ENCODE measurements around the gene HEBP2.
A peak's percentile ranks its signal among the peaks of the same experiment; 100 is the strongest.
"Not testable (repeated sequence)": the region's sequence is repeated elsewhere in the genome, so short reads cannot be mapped to it uniquely, and the experiment has no call there.

Gene HEBP2, protein sequence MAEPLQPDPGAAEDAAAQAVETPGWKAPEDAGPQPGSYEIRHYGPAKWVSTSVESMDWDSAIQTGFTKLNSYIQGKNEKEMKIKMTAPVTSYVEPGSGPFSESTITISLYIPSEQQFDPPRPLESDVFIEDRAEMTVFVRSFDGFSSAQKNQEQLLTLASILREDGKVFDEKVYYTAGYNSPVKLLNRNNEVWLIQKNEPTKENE

DNA sequence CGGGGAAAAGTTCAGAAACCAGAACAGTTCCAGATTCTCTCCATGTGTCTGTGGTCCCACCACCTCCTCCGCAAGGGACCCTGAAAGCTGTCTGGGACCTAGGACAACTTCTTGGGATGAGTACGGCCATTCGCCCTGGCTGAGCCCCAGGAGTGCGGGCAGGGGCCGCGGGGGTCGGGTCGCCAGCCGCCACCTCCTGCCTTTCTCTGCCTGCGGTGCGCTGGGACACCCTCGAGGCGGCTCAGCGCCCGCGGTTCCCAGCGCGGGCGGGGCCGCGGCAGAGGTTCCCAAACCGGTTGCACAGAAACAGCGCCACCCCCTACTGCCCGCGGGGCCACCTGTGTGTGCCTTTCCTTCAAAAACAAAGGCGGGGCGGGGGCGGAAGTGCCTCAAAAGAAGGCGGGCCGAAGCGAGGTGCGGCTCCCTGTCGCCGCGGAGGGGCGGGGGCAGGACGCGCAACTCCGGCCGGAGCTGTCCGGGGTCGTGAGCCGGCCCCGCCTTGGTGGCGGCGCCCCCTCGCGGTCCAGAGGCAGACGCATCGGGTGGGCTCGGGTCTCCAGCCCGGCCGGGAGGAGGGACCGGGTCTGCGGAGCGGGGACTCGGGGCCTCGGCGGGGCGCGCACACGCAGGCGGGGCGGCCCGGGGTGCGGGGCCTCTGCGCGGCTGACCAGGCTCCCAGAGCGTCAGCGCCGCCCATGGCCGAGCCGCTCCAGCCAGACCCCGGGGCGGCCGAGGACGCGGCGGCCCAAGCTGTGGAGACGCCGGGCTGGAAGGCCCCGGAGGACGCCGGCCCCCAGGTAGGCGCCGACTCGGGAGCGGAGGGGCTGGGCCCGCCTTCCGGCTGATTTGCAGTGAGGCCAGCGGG, at the start of gene HEBP2:
TSS of gene HEBP2 (plus strand) at position 423 of the 865 bp plus-strand sequence. CDS start at position 696, 273 bp downstream.
- DNase-seq (ENCODE audit: low spot score), result peak; percentile 78

DNA sequence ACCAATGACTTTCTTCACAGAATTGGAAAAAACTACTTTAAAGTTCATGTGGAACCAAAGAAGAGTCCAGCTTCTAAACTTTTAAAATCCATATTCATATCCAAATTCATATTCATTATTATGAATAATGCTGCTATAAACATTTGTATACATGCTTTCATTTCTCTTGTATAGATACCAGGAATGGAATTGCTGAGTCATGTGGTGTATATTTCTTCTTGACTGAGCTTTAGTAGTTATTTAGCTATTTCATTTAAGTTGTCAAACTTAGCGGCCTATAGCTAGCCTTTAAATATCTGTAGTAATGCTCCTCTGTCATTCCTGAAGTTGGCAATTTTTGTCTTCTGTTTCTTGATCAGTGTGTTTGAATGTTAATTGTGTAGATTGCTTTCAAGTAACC, 46.1 kb upstream of the HEBP2 start:
- no peak for DNase-seq (ENCODE audit: low spot score)

DNA sequence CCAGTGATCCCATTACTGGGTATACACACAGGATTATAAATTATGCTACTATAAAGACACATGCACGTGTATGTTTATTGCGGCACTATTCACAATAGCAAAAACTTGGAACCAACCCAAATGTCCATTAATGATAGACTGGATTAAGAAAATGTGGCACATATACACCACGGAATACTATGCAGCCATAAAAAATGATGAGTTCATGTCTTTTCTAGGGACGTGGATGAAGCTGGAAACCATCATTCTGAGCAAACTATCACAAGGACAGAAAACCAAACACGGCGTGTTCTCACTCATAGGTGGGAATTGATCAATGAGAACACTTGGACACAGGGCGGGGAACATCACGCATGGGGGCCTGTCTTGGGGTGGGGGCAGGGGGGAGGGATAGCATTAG, 35.3 kb upstream of the HEBP2 start:
- not testable (repeated sequence) for DNase-seq (ENCODE audit: low spot score)

DNA sequence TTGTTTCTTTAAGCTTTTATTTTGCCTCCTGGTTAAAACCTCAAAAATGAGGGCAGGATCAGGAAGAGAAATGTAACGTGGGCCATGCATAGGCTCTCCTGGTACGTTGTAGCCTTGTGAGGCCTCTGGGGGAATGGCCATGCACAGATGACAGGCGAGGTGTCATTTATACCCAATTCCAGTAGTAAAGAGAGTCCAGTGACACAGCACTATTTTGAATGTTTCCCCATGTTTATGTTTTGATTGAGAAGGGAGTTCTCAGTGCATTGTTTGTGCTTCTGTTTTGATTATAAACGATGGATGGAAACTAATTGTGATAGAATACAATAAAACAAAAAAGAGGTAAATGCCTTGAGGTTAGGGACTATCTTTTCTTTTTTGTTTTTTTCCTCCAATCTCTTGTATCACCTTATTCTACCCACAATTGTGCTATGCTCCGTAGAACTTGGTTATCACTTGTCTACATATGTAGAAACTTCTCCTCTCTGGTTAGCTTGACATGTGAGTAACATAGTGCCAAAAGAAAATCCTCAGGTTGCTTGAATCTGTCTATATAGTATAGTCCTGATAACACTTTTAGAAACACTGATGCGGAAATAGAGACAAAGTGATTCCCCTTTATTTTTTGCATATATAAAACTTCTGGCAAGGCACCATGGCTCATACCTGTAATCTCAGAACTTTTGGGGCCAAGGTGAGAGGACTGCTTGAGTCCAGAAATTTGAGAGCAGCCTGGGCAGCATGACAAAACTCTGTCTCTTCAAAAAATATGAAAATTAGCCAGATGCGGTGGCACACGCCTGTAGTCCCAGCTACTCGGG, 33.2 kb upstream of the HEBP2 start:
- no peak for DNase-seq (ENCODE audit: low spot score)

DNA sequence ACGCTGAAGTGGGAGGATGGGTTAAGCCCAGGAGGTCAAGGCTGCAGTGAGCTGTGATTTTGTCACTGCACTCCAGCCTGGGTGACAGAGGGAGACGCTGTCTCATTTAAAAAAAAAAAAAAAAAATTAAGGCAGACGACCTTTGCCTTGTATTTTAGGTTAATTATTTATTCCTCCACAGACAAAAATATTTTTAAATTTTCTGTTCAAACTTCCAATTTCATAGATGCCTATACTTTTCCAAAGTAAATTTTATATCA, 32.6 kb upstream of the HEBP2 start:
- DNase-seq (ENCODE audit: low spot score), result no peak

DNA sequence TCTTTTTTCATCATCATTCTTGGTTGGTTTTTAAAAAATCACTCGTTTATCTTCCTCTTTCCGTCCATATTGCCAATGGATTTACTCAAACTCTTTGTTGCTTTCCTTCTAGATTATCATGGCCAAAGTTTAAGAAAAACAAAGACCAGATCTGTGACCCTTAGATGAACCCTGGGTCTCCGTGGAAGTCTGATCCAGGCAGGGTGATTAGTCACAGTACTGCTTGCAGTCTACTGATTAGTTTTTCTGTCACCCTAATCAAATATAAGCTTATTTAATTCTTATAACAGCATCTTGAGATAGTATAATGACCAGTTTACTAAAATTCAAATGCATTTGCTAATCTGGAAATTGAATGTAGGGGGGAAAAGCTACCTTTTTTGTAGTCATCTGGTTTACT, 32.3 kb upstream of the HEBP2 start:
- no peak for DNase-seq (ENCODE audit: low spot score)

DNA sequence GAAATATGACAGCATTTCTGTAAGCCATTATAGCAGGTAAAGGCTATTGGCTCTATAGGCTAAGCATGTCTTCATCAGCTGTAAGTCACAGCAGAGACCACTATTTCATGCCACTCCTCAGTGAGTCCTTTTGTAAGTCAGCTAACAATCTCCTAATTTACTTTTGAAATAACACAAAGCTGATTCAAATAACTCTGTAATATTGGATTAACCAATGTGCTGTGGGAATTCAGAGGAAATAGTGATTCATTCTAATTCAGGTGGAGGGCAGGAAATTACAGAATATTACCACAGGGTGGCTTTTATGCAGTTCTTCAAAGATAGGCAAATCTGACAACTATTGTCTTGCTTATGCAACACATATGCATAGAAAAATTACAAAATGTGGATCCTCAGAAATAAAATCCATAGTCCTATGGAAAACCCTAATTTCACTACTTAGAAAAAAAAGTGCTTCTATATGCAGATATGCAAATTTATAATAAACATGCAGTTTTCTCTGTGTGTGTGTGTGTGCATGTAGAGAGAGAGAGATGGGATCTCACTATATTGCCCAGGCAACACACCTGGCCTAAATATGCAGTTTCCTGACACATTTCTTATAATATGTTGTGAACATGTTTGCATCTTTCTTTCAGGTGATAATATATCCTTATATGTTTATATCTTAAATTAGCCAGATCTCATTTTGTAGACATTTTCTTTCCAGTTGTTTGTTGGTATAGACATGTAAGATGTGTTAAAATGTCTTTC, 31.1 kb upstream of the HEBP2 start:
- no peak for DNase-seq (ENCODE audit: low spot score)

DNA sequence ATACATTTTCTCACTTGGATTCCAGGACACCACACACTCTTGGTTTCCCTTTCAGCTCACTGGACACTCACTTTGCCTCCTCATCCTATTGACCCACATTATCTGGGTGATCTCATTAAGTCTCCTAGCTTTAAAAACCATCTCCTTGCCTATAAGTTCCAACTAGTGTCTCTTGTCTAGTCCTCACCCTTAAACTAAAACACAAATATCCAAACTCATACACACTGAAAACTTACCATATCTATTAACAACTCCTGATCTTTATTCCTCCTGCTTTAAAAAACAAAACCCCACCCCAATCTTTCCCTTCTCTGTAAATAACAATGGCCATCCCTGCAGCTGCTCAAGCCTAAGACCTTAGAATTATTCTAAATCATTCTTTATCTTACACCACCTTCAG, 29.8 kb upstream of the HEBP2 start:
- DNase-seq (ENCODE audit: low spot score), result no peak

DNA sequence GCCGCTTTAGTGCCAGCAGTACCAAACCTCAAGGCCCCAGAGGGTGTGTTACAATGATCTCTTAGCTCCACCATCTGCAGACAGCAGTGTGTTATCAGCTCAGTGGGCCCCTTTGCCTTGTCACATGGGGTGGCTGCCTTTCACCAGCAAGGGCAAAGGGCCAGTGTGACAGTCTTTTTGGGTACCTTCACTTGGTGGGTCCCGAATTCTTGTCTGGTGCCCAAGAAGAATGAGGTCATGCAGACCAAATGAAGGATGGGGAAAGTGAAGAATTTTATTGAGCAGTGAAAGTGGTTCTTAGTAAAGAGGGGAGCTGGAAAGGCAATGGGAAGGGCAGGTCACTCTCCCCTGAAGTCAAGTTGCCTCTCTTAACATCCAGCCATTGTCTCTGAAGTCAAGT, 29.2 kb upstream of the HEBP2 start:
- DNase-seq (ENCODE audit: low spot score), result no peak

DNA sequence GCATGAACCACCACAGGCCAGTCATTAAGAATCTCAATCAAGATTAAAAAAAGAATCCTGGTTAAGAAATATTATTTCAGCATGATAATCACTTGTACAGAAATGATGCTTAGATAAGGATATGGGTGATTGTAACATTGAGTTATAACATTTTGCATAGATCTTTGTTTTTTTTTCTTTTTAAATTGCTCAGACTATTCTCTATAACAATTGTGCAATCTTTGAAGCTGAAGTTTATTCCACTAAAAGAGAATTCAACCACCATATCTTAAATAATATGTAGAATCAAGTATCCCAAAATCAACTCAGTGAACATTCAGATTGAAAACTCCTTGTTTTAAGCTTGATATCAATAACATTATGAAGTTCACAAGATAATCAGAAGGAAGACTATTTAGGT, 27.0 kb upstream of the HEBP2 start:
- DNase-seq (ENCODE audit: low spot score), result no peak

DNA sequence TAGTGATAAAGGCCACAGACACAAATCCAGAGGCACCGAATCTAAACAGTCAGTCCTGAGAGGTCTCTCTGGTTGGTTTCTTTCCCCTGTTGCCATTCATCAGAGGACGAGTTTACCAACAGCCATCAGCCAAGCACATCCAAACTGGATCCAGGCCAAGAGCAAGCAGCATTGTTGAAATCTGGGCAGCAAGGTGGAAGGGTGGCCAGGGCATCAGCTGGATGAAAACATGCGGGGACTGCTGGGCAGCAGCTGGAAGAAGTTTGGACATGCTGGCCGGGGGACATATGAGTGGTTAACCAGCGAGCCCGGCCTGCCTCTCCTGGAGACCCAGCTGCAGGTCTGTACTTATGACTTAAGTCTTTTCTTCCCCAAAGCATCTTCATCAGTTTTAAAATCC, 26.2 kb upstream of the HEBP2 start, which contains the start of gene SMIM28:
TSS of gene SMIM28 (plus strand) at position 62 of the 400 bp plus-strand sequence. CDS start at position 230, 168 bp downstream.
- DNase-seq (ENCODE audit: low spot score), result no peak

DNA sequence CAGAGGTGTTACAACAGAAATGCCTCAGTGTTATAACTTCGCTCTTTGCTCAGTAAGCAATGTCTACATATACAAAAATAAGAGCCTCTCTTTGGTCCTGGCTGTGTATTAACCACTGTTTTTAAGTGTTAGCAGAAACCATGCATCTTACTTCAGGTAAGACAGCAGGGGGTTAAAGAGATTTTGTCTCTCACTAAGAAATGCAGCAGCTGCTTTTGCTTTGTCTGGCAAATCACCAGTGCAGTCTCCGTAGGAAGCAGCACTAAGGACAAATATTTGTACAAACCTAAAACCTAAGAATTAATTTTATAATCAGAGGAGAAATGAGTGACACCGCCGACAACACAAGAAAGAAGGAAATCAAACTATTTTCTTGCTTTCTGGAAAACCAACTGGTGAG, 25.6 kb upstream of the HEBP2 start:
- no peak for DNase-seq (ENCODE audit: low spot score)

DNA sequence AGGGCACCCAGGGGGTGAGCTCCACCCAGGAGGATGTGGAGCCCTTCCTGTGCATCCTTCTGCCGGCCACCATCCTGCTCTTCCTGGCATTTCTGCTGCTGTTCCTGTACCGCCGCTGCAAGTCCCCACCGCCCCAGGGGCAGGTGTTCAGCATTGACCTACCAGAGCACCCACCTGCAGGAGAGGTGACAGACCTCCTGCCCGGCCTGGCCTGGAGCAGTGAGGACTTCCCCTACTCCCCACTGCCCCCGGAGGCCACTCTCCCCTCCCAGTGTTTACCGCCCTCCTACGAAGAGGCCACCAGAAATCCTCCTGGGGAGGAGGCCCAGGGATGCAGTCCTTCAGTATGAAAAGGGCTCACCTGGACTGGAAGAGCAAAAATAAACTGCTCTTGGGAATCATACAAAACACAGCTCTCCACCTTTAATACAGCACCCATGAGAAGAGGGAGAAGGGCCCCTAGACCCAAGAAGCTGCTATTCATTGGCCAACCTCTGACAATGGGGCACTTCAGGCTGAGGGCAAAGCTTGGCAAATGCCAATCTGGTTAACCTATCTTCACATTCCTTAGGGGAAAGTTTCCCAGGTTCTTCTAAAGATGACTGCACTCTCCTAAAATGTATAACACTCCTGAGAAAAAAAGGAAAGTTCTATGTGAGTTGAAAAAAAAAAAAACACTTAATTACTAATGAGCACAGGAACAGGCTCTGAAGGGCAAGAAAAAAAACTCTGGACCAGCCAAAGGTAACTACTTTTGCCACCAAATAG, 21.3 kb upstream of the HEBP2 start:
- no peak for DNase-seq (ENCODE audit: low spot score)

DNA sequence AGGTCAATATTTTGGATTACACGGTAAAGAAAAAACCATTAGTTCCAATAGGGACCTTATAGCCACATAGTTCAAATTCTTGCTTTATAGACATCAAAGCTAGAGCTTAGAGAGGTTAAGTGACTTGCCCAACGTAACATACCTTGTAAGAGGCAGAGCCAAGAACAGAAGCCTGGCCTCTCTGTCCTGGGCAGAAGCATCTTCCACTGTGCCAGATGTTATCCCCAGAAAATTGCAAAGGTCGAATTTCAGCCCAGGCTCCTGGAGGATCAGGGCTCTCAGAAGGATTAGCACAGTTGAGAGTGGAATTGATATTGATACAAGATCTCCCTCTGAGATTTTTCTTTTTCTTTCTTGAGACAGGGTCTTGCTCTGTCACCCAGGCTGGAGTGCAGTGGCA, 20.2 kb upstream of the HEBP2 start:
- DNase-seq (ENCODE audit: low spot score), result no peak

DNA sequence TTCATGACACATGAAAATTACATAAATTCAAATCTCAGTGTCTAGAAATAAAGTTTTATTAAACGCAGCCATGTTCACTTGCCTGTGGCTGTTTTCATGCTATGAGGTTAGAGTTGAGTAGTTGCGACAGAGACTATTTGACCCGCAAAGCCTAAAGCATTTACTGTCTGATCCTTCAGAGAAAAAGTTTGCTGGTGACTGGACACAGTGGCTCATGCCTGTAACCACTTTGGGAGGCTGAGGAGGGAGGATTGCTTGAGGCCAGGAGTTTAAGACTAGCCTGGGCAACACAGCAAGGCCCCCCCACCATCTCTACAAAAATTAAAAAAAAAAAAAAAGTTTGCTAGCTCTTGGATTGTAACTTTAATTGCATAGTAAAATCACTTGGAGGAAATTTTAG, 17.1 kb upstream of the HEBP2 start:
- DNase-seq (ENCODE audit: low spot score), result no peak

DNA sequence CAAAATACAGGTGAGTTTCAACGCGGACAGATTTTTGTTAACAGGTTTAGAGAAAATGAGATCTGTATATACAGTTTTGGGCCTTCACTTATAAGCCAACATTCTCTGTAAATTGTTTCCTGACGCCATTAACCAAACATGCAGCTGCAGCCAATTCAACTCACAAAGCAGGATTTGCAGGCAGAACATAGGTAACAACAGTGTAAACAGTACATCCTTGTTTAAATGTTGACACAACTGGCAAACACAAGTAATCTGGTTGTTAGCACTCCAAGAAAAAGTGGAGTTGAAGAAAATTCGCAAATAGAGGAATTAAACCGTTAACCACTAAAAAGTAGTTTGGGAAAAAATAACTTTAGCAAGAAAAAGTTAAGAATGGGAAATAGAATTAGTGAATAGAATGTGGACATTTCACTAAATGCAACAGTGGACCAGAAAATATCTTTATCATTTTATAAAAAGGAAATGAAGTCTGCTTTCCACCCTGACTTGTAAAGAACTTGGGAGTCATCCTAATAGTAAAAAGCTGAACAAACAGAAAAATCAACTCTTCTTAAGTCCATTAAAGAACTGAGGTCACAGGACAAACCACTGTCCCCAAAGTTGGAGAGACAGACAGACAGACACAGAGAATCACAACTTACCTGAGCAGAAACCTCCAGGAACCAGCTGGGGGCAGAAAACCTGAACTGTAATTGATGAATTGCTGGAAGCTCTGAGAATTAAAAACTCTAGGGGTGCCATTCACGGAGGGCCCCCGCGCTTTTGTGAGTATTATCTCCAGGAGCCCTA, 16.2 kb upstream of the HEBP2 start:
- no peak for DNase-seq (ENCODE audit: low spot score)

DNA sequence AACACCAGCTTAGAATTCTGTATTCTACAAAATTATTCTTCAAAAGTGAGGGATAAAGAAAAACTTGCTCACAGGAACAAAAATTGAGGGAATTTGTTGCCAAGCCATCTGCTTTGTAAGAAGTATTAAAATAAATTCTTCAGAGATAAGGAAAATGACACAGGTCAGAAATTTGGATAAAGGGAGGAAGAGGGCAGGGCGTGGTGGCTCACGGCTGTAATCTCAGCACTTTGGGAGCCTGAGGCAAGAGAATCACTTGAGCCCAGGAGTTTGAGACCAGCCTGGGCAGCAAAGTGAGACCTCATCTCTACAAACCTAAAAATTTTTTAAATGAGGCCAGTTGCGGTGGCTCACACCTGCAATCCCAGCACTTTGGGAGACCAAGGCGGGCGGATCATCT, 14.5 kb upstream of the HEBP2 start:
- DNase-seq (ENCODE audit: low spot score), result no peak

DNA sequence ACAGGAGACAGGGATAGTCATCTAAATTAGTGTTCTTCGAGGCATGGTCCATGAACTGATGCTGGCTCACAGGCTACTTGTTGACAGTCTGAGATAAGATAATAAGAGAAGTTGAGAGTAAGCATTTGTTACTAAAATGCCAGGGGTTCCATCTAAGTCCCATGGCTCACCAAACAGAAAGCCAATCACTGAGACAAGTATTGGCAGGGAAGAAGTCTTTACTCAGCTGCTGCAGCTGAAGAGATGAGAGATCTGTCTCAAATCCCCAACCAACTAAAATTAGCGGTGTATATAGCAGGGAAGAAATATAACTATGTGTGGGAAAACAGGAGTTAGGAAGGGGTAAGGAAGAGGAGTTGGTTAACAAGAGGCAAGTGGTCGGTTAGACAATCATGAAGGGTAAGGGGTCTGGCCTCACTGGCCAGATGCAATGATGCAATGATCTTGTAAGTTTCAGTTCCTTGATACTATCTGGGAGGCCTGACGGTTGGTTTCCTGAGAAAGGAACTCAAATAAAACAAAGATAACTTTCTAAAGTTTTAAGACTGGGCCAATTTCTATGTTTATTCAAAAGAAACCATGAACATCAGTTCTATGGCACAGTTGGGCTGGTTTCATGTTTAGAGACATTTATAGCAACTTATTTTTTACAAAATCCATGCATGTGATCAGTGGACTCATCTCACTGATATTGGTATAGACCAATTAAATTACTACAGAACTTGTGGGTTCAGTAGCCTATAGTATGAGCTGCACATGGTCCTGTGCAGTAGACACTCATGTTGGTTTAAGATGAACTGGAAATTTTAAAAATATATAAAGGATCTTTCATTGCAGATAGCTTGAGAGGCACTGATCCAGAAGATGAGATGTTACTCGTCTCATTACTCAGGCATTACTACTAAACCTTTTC, 9.9 kb upstream of the HEBP2 start:
- DNase-seq (ENCODE audit: low spot score), result no peak

DNA sequence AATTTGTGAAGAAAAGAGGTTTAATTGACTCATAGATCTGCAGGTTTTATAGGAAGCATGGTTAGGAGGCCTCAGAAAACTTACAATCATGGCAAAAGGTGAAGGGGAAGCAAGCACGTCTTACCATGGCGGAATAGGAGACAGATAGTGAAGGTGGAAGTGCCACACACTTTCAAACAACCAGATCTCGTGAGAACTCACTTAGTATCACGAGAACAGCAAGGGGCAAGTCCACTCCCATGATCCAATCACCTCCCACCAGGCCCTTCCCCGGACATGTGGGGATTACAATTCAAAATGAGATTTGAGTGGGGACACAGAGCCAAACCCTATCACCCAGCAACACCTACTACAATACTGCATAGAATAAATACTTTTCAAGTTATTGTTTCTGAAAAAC, 7.3 kb upstream of the HEBP2 start:
- no peak for DNase-seq (ENCODE audit: low spot score)

All from Ammon's horn (tissue), 1 donor.